AG10803 (cell line): ENCODE results near the gene OR2L8.

Experiments used
- DNase-seq: peaks from one replicate; pipeline ENCODE4 v3.0.0; 2010; ENCODE audit warnings: low read depth
- H3K4me3 ChIP-seq: 2 replicates; pipeline ENCODE4 v1.5.1; 2011; ENCODE audit warnings: mild to moderate bottlenecking, low read length, control low read depth
- TF ChIP-seq, protein P1 (sequence below): conservative IDR thresholded peaks from 2 replicates; pipeline ENCODE4 v1.5.1; 2011; ENCODE audit warnings: mild to moderate bottlenecking, low read length, control low read depth, inconsistent platforms

OR2L8 gene

DNA sequence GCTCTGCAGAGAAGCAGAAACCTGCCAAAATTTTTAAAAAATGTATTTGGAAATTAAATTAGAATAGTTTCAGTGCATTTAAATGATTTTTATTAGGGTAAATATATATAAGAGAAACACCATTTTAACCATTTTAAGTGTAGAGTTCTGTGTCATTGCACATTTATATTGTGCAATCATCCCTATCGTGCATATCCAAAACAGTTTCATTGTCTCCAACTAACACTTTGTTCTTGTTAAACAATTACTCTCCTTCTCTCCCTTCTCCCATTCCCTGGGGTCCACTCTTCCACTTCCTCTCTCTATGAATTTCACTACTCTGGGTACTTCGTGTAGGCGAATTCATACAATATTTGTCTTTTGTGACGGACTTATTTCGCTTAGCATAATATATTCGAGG lies 6.0 kb upstream of the OR2L8 start:
- no peak overlapping the region for H3K4me3 ChIP-seq
- no peak for DNase-seq
- TF ChIP-seq, protein P1, sequence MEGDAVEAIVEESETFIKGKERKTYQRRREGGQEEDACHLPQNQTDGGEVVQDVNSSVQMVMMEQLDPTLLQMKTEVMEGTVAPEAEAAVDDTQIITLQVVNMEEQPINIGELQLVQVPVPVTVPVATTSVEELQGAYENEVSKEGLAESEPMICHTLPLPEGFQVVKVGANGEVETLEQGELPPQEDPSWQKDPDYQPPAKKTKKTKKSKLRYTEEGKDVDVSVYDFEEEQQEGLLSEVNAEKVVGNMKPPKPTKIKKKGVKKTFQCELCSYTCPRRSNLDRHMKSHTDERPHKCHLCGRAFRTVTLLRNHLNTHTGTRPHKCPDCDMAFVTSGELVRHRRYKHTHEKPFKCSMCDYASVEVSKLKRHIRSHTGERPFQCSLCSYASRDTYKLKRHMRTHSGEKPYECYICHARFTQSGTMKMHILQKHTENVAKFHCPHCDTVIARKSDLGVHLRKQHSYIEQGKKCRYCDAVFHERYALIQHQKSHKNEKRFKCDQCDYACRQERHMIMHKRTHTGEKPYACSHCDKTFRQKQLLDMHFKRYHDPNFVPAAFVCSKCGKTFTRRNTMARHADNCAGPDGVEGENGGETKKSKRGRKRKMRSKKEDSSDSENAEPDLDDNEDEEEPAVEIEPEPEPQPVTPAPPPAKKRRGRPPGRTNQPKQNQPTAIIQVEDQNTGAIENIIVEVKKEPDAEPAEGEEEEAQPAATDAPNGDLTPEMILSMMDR: no peak

DNA sequence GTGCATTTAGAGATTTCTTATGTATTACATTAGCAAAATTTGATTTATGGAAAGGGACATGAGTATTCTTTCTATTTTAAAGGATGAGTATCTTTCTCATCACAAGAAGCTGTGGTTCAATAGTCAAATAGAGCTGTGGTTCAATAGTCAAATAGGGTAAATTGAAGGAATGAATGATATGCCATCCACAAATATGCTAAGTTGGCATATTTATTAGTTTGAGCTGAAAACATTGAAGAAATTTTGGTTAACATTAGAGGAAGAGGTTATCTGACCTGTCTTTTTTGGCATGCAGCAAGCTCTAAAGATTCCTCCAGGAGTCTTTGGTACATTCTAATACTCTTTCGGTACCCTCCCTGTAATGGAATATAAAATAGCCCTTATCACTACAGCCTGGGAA lies 4.8 kb downstream of the OR2L8 start:
- DNase-seq: no peak
- TF ChIP-seq, protein P1: no peak
- no peak overlapping the region for H3K4me3 ChIP-seq

DNA sequence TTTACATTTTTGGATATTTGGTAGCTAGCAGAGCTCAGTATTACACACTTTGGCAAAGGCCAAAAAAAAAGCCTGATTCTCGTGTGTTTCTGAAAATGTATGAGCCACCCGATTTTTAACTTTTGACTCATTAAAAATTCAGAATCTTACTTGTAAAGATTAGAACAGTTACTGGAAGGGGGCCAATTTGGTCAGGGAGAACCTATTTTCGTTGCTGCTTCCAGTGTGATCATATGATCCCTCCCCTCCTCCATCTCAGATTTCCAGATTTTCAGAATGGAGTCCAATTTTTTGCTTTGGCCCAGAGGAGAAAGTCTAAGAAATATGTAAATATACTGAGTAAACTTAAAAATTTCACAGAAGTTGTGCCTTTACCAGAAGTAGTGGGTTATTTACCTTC lies 13.1 kb downstream of the OR2L8 start:
- no peak overlapping the region for H3K4me3 ChIP-seq
- TF ChIP-seq, protein P1: no peak
- no peak for DNase-seq

DNA sequence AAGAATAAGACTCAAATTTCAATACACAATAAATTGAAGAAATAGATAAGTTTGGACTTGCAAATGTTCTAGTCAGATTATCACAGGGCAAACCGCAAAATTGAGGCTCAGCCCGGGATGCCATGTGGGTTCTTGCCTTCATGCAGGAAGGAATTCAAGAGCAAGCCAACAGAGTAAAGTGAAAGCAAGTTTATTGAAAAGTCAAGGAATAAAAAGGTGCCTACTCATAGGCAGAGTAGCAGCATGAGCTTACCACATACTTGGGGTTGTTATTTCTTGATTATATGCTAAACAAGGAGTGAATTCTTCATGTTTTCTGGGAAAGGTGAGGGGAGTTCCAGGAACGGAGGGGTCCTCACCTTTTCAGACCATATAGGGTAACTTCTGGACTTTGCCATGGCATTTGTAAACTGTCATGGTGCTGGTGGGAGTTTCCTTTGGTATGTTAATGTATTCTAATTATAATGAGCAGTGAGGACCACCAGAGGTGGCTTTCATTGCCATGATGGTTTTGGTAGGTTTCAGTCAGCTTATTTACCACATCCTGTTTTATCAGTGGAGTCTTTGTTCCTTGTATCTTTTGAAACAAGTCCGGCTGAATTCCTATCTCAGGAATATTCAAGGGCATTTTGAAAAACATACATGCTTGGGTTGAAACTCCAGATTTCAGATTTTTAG lies 14.4 kb downstream of the OR2L8 start:
- TF ChIP-seq, protein P1: no peak
- no peak for DNase-seq
- H3K4me3 ChIP-seq: no peak overlapping the region

DNA sequence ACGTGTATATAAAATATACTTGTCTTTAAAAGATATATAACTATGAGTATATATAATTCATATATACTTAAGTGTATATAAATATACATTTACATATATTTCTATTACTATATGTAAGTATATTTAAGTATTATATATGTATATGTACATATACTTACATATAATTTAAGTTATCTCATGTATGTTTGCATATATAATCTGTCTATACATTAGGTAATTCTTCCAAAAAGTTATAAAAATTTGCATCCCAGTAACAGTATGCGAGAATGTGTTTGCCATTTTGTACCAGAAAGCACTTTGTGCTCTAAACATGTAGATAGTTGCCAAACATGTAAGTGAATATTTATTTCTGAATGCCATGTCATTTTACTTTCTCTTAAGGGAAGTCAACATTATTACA lies 16.3 kb downstream of the OR2L8 start, which contains the start of gene OR2AK2:
OR2AK2 (plus strand) TSS at position 301 of the 400 bp plus-strand sequence. CDS start 144 bp downstream, outside the sequence.
- H3K4me3 ChIP-seq: no peak within 1 kb of the TSS
- TF ChIP-seq, protein P1: no peak
- no peak for DNase-seq

DNA sequence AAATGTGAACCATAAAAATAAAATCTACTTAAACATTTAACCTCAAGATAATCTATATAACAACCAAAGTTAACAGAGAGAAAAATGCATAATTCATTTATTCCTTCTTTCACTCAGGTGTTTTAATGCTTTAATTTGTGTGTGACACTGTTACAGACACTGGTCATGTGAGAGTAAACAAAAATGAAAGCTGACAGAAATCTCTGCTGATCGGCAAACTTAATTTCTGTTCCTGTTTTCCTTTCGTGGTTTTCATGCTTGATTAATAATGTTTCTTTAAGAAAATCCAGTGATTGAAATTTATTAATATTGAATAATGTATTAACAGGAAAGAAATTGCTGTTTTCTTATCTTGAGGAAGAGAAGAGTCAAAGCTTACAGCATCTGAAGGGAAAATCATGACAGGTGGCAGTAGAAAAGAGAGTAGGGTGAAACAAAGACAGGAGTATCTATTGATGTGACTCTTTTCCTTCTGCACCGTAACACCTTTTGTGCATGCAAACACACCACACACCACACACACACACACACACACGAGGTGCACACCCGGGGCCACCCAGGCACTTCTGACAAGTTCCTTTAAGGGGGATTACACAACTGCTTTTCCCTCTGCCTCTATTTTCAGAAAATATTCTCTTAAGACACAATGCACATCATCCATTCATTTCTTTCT lies 18.0 kb downstream of the OR2L8 start:
- TF ChIP-seq, protein P1: no peak
- no peak overlapping the region for H3K4me3 ChIP-seq
- no peak for DNase-seq

DNA sequence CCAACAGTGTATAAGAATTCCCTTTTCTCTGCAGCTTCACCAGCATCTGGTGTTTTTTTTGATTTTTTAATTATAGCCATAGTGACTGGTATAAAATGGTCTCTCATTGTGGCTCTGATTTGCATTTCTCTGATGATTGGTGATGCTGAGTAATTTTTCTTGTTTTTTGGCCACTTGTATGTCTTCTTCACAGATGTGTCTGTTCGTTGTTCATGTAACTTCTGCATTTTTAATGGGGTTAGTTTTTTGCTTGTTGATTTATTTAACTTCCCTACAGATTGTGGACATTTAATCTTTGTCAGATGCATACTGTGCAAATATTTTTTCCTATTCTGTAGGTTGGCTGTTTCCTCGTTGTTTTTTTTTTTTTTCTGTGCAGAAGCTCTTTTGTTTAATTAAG lies 44.3 kb downstream of the OR2L8 start:
- no peak for DNase-seq
- H3K4me3 ChIP-seq: no peak overlapping the region
- TF ChIP-seq, protein P1: no peak
